Measurements from ENCODE around the gene PBRM1. TPM values are rescaled to one million over a fixed set of nuclear protein-coding genes. Genes with fewer than 3 reads are reported as not detected.

PBRM1 gene
- total RNA-seq, 1 donor from 2014 or later: 107 TPM

Other genes with a start within 250 kb of the PBRM1 start
- gene SEMA3G, start 240.8 kb downstream of the PBRM1 start, total RNA-seq: 4.1 and 5.2 TPM in 2 replicates
- 0.45 TPM in 1 of 2 replicates, not detected in the other for gene TNNC1, start 231.9 kb downstream of the PBRM1 start, total RNA-seq
- 161 and 166 TPM in 2 replicates for gene NISCH, start 230.3 kb downstream of the PBRM1 start, total RNA-seq
- gene STAB1, start 190.6 kb downstream of the PBRM1 start, total RNA-seq: 0.11 and 0.16 TPM in 2 replicates
- 389 and 392 TPM in 2 replicates for gene NT5DC2, start 152.1 kb downstream of the PBRM1 start, total RNA-seq
- gene UQCC5, start 149.3 kb downstream of the PBRM1 start, total RNA-seq: 26.2 and 29.8 TPM in 2 replicates
- 142 TPM in 2 replicates for gene GNL3, start 119 bp upstream of the PBRM1 start, total RNA-seq
- 64.1 and 69.9 TPM in 2 replicates for gene GLT8D1, start 19.9 kb upstream of the PBRM1 start, total RNA-seq
- gene SPCS1, start 20.2 kb upstream of the PBRM1 start, total RNA-seq: 101 and 109 TPM in 2 replicates
- gene NEK4, start 85.0 kb upstream of the PBRM1 start, total RNA-seq: 45.9 and 52.3 TPM in 2 replicates
- not detected in 2 replicates for gene ITIH1, start 91.7 kb upstream of the PBRM1 start, total RNA-seq
- 0.52 TPM in 1 of 2 replicates, not detected in the other for gene ITIH3, start 108.9 kb upstream of the PBRM1 start, total RNA-seq
- gene ITIH4, start 144.8 kb upstream of the PBRM1 start, total RNA-seq: 6.3 and 8.6 TPM in 2 replicates
- gene MUSTN1, start 149.1 kb upstream of the PBRM1 start, total RNA-seq: 3.4 and 4.1 TPM in 2 replicates
- 20.3 and 21.3 TPM in 2 replicates for gene STIMATE, start 211.6 kb upstream of the PBRM1 start, total RNA-seq